Mesodermal cell (in vitro differentiated cells): ENCODE results near the gene XCL2. TPM values are rescaled to one million over a fixed set of nuclear protein-coding genes. Genes with fewer than 3 reads are reported as not detected.
"Not testable (repeated sequence)": the region's sequence is repeated elsewhere in the genome, so short reads cannot be mapped to it uniquely, and the experiment has no call there.

Experiments
- H3K27ac ChIP-seq: 2 replicates; pipeline ENCODE4 v1.7.0; 2013; ENCODE audit warnings: mild to moderate bottlenecking, low read depth, low read length, moderate library complexity; ENCODE audit not compliant: severe bottlenecking
- H3K36me3 ChIP-seq: 2 replicates; pipeline ENCODE4 v1.7.1; 2013; ENCODE audit warnings: mild to moderate bottlenecking, low read length, moderate library complexity; ENCODE audit not compliant: control insufficient read depth, insufficient read depth
- H3K4me1 ChIP-seq: one replicate; pipeline ENCODE4 v1.7.1; 2013; ENCODE audit warnings: mild to moderate bottlenecking, low read length; ENCODE audit not compliant: insufficient read depth, control insufficient read depth, poor library complexity, severe bottlenecking
- H3K4me3 ChIP-seq: 2 replicates; pipeline ENCODE4 v1.7.0; 2013; ENCODE audit warnings: low read length, control low read depth, mild to moderate bottlenecking; ENCODE audit not compliant: insufficient read depth, poor library complexity, severe bottlenecking; ENCODE audit errors: extremely low read depth
- H3K9me3 ChIP-seq: 2 replicates; pipeline ENCODE4 v1.7.1; 2013; ENCODE audit warnings: mild to moderate bottlenecking, low read length, moderate library complexity; ENCODE audit not compliant: control insufficient read depth
- WGBS, 2 experiments: methylation state at CpG; one replicate each; pipeline ENCODE4 v1.1.5; 2013; ENCODE audit warnings: missing lambda C conversion rate in 2 of 2; ENCODE audit not compliant: insufficient coverage in 2 of 2; 5-methylcytosine and 5-hydroxymethylcytosine counted together
- polyA plus RNA-seq, 2 experiments: library from polyadenylated mRNA; stranded (reverse); fragments of 50-300 nt; gene quantifications; one replicate each; pipeline ENCODE4 v1.2.3, GENCODE V29; 2013

XCL2 gene, protein sequence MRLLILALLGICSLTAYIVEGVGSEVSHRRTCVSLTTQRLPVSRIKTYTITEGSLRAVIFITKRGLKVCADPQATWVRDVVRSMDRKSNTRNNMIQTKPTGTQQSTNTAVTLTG
- polyA plus RNA-seq (2013, experiment 1 of 2) = not detected
- polyA plus RNA-seq (2013, experiment 2 of 2) = not detected

DNA sequence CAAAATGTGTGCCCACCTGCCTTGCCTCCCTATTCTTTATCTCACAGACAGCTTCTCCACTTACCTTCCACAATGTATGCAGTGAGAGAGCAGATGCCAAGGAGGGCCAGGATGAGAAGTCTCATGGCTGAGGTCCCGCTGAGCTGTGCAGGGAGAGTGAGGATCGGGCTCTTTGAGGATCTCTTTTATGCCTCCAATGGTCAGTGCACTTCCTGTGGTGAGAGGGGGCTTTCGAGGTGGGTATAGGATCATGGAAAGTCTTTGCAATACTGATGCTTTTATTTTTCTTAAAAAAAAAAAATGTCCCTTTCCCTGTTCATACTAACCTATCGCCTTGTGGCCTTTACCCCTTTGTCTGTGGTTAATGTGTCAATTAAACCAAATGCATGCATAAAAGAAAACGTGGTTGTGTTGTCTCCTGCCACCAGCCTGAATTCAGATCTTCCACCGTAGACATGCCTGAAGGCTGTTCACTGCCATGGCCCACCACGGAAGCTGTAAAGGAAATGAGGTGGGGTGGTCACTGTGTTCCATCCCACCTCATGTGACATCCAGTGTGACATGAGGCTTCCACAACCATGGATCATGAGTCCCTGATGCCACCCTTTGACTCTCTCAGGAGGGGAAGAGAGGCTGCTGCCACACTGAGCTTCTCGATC, at the start of gene XCL2:
TSS of gene XCL2 (minus strand) at position 158 of the 659 bp plus-strand sequence. CDS start at position 125, 33 bp downstream.
- not testable (repeated sequence) for H3K9me3 ChIP-seq, H3K4me1 ChIP-seq, H3K36me3 ChIP-seq, H3K27ac ChIP-seq, H3K4me3 ChIP-seq
- 60 to 100% methylated on average over 1 to 2 of the region's 8 CpGs for WGBS, 2 experiments

DNA sequence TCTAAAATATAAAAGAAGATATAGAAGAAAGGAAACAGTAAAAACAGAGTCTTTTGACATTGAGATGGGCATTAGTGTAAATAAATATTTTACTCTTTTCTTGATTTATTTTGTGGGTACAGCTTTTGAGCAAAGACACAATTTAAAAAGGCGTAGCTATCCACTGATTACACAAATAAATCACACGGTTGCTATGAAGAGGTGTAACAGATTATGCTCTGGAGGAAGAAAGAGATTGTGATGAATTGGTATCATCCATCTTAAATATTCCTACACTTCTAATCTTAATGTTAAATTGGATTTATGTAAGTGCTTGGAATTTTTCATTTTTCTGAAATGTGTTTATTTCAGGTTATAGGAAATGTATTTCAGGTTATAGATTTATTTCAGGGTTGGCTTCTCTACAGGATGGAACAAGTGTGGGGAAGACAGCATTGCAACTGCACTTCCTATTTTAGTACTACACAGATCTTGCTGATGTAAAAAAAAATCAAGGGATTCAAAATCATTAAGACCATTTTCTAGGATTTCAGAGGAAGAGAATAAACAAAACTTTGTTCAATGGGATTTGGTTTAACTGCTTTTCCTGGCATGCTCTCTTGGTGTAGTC, 47.9 kb upstream of the XCL2 start:
- H3K36me3 ChIP-seq = no peaks in the 10 kb centered on the region
- no CpG with 5 or more reads among the region's 2 CpGs for WGBS, 2 experiments
- H3K27ac ChIP-seq = no peak overlapping the region
- no peaks in the 10 kb centered on the region for H3K4me1 ChIP-seq
- H3K4me3 ChIP-seq = no peak overlapping the region
- H3K9me3 ChIP-seq = no peaks in the 10 kb centered on the region

DNA sequence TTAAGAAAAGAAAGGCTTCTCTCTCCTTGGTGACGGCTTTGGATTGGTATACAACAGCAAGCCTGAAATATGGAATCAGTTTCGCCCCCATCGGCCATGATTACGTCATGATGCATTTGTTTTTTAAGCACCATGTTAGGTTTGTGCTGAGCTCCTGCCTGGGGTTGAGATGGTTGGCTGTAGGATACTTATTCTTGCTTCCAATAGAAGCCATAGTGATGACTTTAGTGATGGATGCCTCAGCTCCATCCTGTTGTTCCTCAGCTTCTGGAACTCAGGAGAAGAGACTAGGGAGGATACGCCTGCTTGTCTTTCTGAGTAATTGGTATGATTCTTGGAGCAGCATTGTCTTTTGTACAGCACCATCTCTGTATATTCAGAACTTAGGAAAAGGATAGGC, 47.3 kb upstream of the XCL2 start:
- Histone ChIP-seq H3K4me1 (no peaks in the 10 kb centered on the region), H3K27ac (no peak overlapping the region), H3K4me3 (no peak overlapping the region), H3K9me3 (no peaks in the 10 kb centered on the region), H3K36me3 (no peaks in the 10 kb centered on the region)
- WGBS, 2 experiments = 86 to 97% methylated on average over 3 to 5 of the region's 5 CpGs

DNA sequence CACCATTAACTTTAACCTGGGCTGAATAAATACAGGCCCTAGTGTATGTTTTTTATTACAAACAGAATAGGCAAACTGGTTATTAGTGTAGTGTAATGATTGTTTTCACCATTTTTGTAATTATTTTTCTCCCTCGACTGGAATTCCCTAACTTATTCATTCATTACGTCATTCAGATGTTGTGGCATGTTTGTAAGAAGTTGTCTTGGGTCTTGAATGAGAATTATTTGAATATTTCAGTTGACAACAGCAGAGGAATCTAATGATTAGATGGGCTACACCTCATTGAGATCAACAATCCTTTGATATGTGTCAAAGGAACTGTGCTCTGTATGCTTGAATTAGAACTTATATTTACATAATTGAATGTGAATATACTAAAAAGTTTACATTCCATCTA, 45.4 kb upstream of the XCL2 start:
- H3K4me3 ChIP-seq = no peak overlapping the region
- no peaks in the 10 kb centered on the region for H3K9me3 ChIP-seq
- no peaks in the 10 kb centered on the region for H3K4me1 ChIP-seq
- no peak overlapping the region for H3K27ac ChIP-seq
- H3K36me3 ChIP-seq = no peaks in the 10 kb centered on the region
- no CpG with 5 or more reads among the region's 2 CpGs for WGBS, 2 experiments

DNA sequence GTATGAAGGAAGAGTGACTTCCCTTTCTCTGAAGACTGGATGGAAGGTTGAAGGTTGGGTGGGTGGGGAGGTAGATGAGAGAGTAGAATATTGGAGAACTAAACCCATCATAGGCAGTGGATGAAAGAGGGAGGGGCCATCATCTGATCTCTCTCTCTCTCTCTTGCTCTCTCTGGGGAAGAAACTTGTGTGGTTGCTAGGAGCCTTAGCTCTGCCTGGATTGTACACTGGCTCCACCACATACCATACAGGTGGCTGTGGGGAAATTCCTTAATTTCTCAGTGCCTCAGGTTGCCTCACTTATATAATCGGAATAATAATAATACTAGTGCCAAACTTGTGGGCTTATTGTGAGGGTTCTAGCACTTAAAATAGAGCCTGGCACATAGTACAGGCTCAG, 42.1 kb upstream of the XCL2 start:
- no peak overlapping the region for H3K27ac ChIP-seq
- no peak overlapping the region for H3K4me3 ChIP-seq
- no peaks in the 10 kb centered on the region for H3K36me3 ChIP-seq
- no CpG with 5 or more reads among the region's 1 CpG for WGBS, 2 experiments
- H3K9me3 ChIP-seq = no peaks in the 10 kb centered on the region
- H3K4me1 ChIP-seq = no peaks in the 10 kb centered on the region

DNA sequence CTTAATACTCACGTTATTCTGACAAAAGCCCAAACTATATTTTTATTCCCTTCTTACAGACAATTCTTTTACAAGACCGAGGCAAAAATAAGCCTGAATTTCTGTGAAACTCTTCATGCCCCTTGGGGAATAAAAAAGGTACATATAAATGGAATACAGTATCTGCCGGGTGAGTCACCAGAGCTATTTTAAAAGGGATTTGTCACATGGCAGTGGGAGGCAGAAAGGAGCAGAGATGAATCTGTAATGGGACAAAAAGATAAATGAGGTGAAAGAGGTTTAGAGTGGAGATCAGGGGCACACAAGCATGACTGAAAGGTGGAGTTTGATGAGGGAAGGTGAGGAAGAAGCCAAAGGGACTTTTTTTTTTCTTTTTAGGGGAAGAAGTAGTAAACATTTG, 41.4 kb upstream of the XCL2 start:
- Histone ChIP-seq H3K27ac (no peak overlapping the region), H3K36me3 (no peaks in the 10 kb centered on the region), H3K4me1 (no peaks in the 10 kb centered on the region), H3K9me3 (no peaks in the 10 kb centered on the region), H3K4me3 (no peak overlapping the region)
- WGBS, 2 experiments = 80 to 89% methylated on average over 2 of the region's 3 CpGs

DNA sequence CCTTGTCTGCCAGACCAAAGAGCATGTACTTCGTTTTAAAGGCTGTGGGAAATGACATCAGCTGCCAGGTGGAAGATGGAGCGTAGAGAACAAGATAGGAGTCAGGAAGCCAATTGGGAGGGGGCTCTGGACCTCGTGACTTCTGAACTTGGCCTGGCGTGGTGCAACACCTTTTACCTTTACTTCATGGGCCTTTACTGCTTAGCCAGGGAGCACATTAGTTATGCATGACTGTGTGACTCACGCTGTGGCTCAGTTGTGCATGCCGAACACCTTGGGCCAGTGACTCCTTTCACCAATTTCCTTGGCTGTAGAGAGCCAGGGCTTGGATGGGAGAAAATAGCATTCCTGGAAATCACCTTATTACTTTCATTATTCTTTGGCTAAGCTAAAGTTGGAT, 39.8 kb upstream of the XCL2 start:
- H3K9me3 ChIP-seq = no peaks in the 10 kb centered on the region
- H3K27ac ChIP-seq = no peak overlapping the region
- H3K4me1 ChIP-seq = no peaks in the 10 kb centered on the region
- H3K36me3 ChIP-seq = no peaks in the 10 kb centered on the region
- H3K4me3 ChIP-seq = no peak overlapping the region
- 88% methylated on average over 6 of the region's 6 CpGs for WGBS, 2 experiments

DNA sequence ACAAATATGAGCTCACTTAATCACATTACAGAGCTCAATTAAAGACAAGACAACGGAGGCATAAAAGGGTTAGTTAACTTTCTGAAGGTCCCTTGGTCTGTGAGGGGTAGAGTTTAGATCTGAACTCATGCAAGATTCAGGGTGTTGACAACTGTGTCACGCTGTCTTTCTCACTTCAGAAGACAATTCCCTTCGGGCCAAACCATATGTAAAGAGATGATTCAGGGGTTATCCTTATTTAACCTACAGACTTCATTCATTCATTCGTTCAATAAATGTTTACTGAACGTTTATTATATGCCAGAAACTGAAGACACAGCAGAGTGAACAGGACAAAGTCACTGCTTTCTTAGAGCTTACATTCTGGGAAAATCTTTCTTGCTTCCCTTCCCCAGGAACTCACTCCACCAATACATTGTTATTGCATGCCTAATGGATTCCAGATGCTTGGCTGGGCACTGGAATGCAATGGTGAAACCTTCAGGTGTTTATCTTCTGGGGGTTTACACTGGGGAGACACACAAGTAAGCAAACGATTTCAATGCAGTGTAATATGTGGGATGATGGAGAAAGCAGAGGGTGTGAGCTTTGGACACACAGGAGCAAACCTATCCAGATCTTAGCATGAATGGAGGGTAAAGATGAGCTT, 39.0 kb upstream of the XCL2 start:
- no peaks in the 10 kb centered on the region for H3K4me1 ChIP-seq
- no peaks in the 10 kb centered on the region for H3K36me3 ChIP-seq
- H3K4me3 ChIP-seq = no peak overlapping the region
- WGBS, 2 experiments = 66 to 74% methylated on average over 4 to 5 of the region's 6 CpGs
- no peak overlapping the region for H3K27ac ChIP-seq
- H3K9me3 ChIP-seq = no peaks in the 10 kb centered on the region

DNA sequence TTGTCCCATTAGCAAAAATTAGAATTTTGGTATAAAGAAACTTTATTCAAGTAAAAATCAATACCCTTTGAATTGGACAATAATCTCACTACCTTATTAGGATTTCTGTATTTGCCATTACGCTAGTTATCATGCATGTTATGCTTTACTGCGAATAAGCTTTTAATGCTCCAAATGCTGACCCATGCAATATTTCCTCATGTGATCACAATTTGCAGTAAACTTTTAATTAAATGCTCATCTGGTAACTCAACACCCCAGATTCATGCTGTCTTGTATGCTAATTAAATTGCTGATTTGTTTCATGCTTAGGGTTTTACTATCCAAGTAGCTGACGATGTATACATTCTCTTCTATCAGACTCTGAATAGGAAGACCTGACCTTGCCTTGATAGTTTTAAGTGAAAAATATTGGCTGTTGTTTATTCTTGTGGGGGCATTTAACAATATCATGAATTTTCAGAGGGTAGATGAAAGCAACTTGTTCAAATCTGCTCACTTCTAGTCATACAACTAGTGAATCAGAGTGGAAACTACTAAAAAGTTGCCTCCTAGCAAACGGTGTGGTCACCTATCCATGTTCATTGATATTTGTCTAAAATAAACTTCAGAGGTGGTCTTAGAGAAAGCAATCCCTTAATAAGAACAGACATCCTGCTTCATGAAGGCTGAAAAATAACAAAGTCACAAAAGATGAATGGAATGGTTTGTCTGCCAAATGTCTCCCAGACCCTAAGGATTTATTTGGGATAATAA, 38.2 kb upstream of the XCL2 start:
- H3K4me3 ChIP-seq = no peak overlapping the region
- H3K4me1 ChIP-seq = no peaks in the 10 kb centered on the region
- H3K9me3 ChIP-seq = no peaks in the 10 kb centered on the region
- no peak overlapping the region for H3K27ac ChIP-seq
- no peaks in the 10 kb centered on the region for H3K36me3 ChIP-seq
- 100% methylated on average over 2 of the region's 4 CpGs for whole genome bisulfite sequencing, 2 experiments

DNA sequence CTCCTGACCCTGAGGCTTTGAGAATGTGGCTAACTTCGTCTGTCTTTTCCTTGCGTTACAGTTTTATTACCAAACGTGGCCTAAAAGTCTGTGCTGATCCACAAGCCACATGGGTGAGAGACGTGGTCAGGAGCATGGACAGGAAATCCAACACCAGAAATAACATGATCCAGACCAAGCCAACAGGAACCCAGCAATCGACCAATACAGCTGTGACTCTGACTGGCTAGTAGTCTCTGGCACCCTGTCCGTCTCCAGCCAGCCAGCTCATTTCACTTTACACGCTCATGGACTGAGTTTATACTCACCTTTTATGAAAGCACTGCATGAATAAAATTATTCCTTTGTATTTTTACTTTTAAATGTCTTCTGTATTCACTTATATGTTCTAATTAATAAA, 37.2 kb upstream of the XCL2 start:
- H3K4me3 ChIP-seq, H3K27ac ChIP-seq, H3K36me3 ChIP-seq, H3K9me3 ChIP-seq, H3K4me1 ChIP-seq: not testable (repeated sequence)
- 92 to 100% methylated on average over 1 to 5 of the region's 7 CpGs for WGBS, 2 experiments
